Fibroblast of lung (primary cell): ENCODE data around the gene AMPD2. TPM values are rescaled to one million over a fixed set of nuclear protein-coding genes. Genes with fewer than 3 reads are reported as not detected.

Experiments used
- DNase-seq, 2 donors: peaks; one replicate each; pipeline versions ENCODE4 v3.0.0 to v3.0.0-alpha.2; 2010; ENCODE audit warnings: low read depth in 2 of 2
- H2AFZ ChIP-seq: 2 replicates; pipeline ENCODE4 v1.5.1; 2012; ENCODE audit warnings: low read length, control low read depth, inconsistent platforms
- H3K27ac ChIP-seq: 2 replicates; pipeline ENCODE4 v1.5.1; 2011; ENCODE audit warnings: low read length, control low read depth; ENCODE audit not compliant: insufficient read depth
- H3K27me3 ChIP-seq: 2 replicates; pipeline ENCODE4 v1.5.1; 2011; ENCODE audit warnings: mild to moderate bottlenecking, low read length; ENCODE audit not compliant: control insufficient read depth, insufficient read depth
- H3K36me3 ChIP-seq: 2 replicates; pipeline ENCODE4 v1.5.1; 2011; ENCODE audit warnings: low read length; ENCODE audit not compliant: control insufficient read depth, insufficient read depth
- H3K4me1 ChIP-seq: 2 replicates; pipeline ENCODE4 v1.5.1; 2011; ENCODE audit warnings: low read length; ENCODE audit not compliant: control insufficient read depth, insufficient read depth; ENCODE audit errors: extremely low read depth
- H3K4me2 ChIP-seq: 2 replicates; pipeline ENCODE4 v1.5.1; 2011; ENCODE audit warnings: low read length, control low read depth; ENCODE audit not compliant: insufficient read depth; ENCODE audit errors: extremely low read depth
- H3K4me3 ChIP-seq, 4 experiments: fragments of 200-600 bp in 1 of 4; sonication (generic) in 1 of 4; replicated peaks in 1 of 4; 2 replicates each; pipeline ENCODE4 v1.5.1; 2011 to 2016; ENCODE audit warnings: low read length in 4 of 4, low read depth in 3 of 4, mild to moderate bottlenecking in 3 of 4, control low read depth in 2 of 4, inconsistent platforms in 1 of 4, mixed read lengths in 1 of 4; ENCODE audit not compliant: insufficient read depth in 1 of 4; ENCODE audit errors: control extremely low read depth in 1 of 4
- H3K79me2 ChIP-seq: 2 replicates; pipeline ENCODE4 v1.5.1; 2012; ENCODE audit warnings: mild to moderate bottlenecking, low read length, inconsistent platforms; ENCODE audit not compliant: control insufficient read depth, insufficient read depth
- H3K9ac ChIP-seq: 2 replicates; pipeline ENCODE4 v1.5.1; 2011; ENCODE audit warnings: mild to moderate bottlenecking, low read length, control low read depth; ENCODE audit not compliant: insufficient read depth
- H3K9me3 ChIP-seq: 2 replicates; pipeline ENCODE4 v1.5.1; 2012; ENCODE audit warnings: low read depth, low read length; ENCODE audit not compliant: control insufficient read depth, insufficient read depth
- H4K20me1 ChIP-seq: 2 replicates; pipeline ENCODE4 v1.5.1; 2011; ENCODE audit warnings: low read length; ENCODE audit not compliant: control insufficient read depth, insufficient read depth; ENCODE audit errors: extremely low read depth
- CTCF ChIP-seq, 2 donors: IDR thresholded peaks in 1 of 2; conservative IDR thresholded peaks in 1 of 2; 1 replicate in 1 of 2; 2 replicates in 1 of 2; pipeline ENCODE4 v1.5.1; 2011 to 2012; ENCODE audit warnings: low read length in 2 of 2, control low read depth in 1 of 2, inconsistent platforms in 1 of 2, low read depth in 1 of 2, mild to moderate bottlenecking in 1 of 2
- EZH2 ChIP-seq: IDR thresholded peaks from 2 replicates; pipeline ENCODE4 v1.5.1; 2012; ENCODE audit warnings: low read length, control low read depth, mild to moderate bottlenecking; ENCODE audit errors: missing control alignments
- polyA plus RNA-seq, 2 donors: library from polyadenylated mRNA; depleted of rRNA in 1 of 2; stranded (reverse) in 1 of 2; unstranded in 1 of 2; fragments of >200 nt; gene quantifications; 2 replicates each; pipeline ENCODE4 v1.2.1, GENCODE V29; 2011 to 2012; ENCODE audit warnings: missing spikeins in 1 of 2
- total RNA-seq: library from RNA; depleted of rRNA; stranded (reverse); fragments of >200 nt; gene quantifications from 2 replicates; pipeline ENCODE4 v1.2.1, GENCODE V29; 2014

Gene AMPD2
- total and polyA plus RNA-seq, 2 donors (not counting 1 experiment from before 2014, with no cell fraction given): 23.0 to 51.9 TPM

DNA sequence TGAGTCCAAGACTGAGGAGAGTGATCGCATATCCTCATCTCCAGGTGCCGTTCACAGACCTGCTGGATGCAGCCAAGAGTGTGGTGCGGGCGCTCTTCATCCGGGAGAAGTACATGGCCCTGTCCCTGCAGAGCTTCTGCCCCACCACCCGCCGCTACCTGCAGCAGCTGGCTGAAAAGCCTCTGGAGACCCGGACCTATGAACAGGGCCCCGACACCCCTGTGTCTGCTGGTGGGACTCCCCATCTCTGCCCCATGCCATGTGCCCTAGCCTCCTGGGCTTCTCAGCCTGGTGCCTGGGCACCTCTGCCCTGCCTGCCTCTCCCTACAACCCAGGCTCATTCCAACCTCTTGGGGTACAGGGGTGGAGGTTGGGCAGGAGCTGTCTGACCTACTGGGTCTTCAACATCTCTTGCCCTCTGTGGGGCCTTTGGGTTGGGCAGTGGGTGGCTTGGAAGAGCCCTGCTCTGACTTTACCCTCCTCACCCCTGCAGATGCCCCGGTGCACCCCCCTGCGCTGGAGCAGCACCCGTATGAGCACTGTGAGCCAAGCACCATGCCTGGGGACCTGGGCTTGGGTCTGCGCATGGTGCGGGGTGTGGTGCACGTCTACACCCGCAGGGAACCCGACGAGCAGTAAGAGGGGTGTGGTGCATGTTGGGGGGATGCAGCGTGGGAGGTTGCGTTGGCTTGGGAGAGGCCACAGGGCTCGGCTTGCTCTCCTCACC, 7.2 kb downstream of the AMPD2 start:
- Histone ChIP-seq H3K79me2 (peaks cover 34% of the 10 kb centered on the region), H3K27me3 (no peaks in the 10 kb centered on the region), H3K4me2 (no peak overlapping the region), H2AFZ (no peak overlapping the region), H3K4me3 (no peak overlapping the region), H3K9me3 (no peaks in the 10 kb centered on the region), H3K9ac (no peak overlapping the region), H3K4me1 (peaks cover 10% of the 10 kb centered on the region), H3K27ac (no peak overlapping the region), H4K20me1 (no peaks in the 10 kb centered on the region), H3K36me3 (peaks cover 28% of the 10 kb centered on the region)
- TF ChIP-seq CTCF (conservative IDR thresholded peaks at IDR 0.05 in 1 of 2, IDR thresholded peaks at IDR 0.05 in 1 of 2; ENCODE audit: low read depth in 1 of 2, low read length in 2 of 2) (no peak), EZH2 (no peak)
- no peak for DNase-seq

GRCh38 chr1:109627692-109628399, 8.2 kb downstream of the AMPD2 start:
- no peak overlapping the region for H2AFZ ChIP-seq
- TF ChIP-seq CTCF (conservative IDR thresholded peaks at IDR 0.05 in 1 of 2, IDR thresholded peaks at IDR 0.05 in 1 of 2; ENCODE audit: low read depth in 1 of 2, low read length in 2 of 2) (no peak), EZH2 (no peak)
- no peaks in the 10 kb centered on the region for H3K27me3 ChIP-seq
- no peak overlapping the region for H3K9ac ChIP-seq
- no peak overlapping the region for H3K27ac ChIP-seq
- no peak overlapping the region for H3K4me3 ChIP-seq
- H3K4me2 ChIP-seq: no peak overlapping the region
- H3K79me2 ChIP-seq: peaks cover 24% of the 10 kb centered on the region
- H3K36me3 ChIP-seq: peaks cover 32% of the 10 kb centered on the region
- DNase-seq: no peak
- H3K9me3 ChIP-seq: no peaks in the 10 kb centered on the region
- no peaks in the 10 kb centered on the region for H4K20me1 ChIP-seq
- peaks cover 6% of the 10 kb centered on the region for H3K4me1 ChIP-seq

GRCh38 chr1:109628540-109629321, 9.1 kb downstream of the AMPD2 start:
- H3K36me3 ChIP-seq: peaks cover 33% of the 10 kb centered on the region
- H3K4me2 ChIP-seq: no peak overlapping the region
- DNase-seq: peak in 1 of 2 donors; percentile 87

More at GRCh38 chr1:109628540-109629321, 9.1 kb downstream of the AMPD2 start:
- H3K9ac ChIP-seq: no peak overlapping the region
- no peak for TF ChIP-seq CTCF (conservative IDR thresholded peaks at IDR 0.05 in 1 of 2, IDR thresholded peaks at IDR 0.05 in 1 of 2; ENCODE audit: low read depth in 1 of 2, low read length in 2 of 2)
- TF ChIP-seq EZH2: no peak
- no peak overlapping the region for H3K4me3 ChIP-seq
- H2AFZ ChIP-seq: no peak overlapping the region
- peaks cover 4% of the 10 kb centered on the region for H3K4me1 ChIP-seq
- H3K27me3 ChIP-seq: no peaks in the 10 kb centered on the region
- peaks cover 16% of the 10 kb centered on the region for H3K79me2 ChIP-seq
- H3K27ac ChIP-seq: no peak overlapping the region
- no peaks in the 10 kb centered on the region for H3K9me3 ChIP-seq
- H4K20me1 ChIP-seq: no peaks in the 10 kb centered on the region
